GM21447 (cell line): Measurements from ENCODE around the gene RAB11A.

Source experiments
- ATAC-seq: cut with Tn5 transposase; IDR thresholded peaks from one replicate; pipeline ENCODE4 v1.9.1; 2021; ENCODE audit not compliant: unreplicated experiment

Gene RAB11A

GRCh38 chr15:65869126-65869953, at the start of gene RAB11A:
Gene RAB11A (plus strand): TSS chr15:65869491. CDS start chr15:65869586, 95 bp downstream.
- peak; percentile 86 for ATAC-seq

GRCh38 chr15:65819563-65819960, 49.7 kb upstream of the RAB11A start:
- no peak for ATAC-seq

GRCh38 chr15:65821070-65821469, 48.2 kb upstream of the RAB11A start:
- peak; percentile 40 for ATAC-seq

- ATAC-seq = no peak
Measured at GRCh38 chr15:65822316-65822715, 47.0 kb upstream of the RAB11A start.

- no peak for ATAC-seq
Measured at GRCh38 chr15:65824031-65824743, 45.1 kb upstream of the RAB11A start.

- ATAC-seq = no peak
Measured at GRCh38 chr15:65824941-65825544, 44.2 kb upstream of the RAB11A start.

GRCh38 chr15:65827065-65827464, 42.2 kb upstream of the RAB11A start:
- ATAC-seq = no peak

GRCh38 chr15:65828585-65828984, 40.7 kb upstream of the RAB11A start:
- no peak for ATAC-seq

GRCh38 chr15:65829130-65829764, 40.0 kb upstream of the RAB11A start:
- ATAC-seq = no peak

GRCh38 chr15:65832549-65833364, 36.5 kb upstream of the RAB11A start:
- ATAC-seq = peak; percentile 58

GRCh38 chr15:65833501-65834205, 35.6 kb upstream of the RAB11A start:
- ATAC-seq = no peak

GRCh38 chr15:65834603-65835282, 34.5 kb upstream of the RAB11A start:
- ATAC-seq = no peak

- no peak for ATAC-seq
Measured at GRCh38 chr15:65835447-65835846, 33.8 kb upstream of the RAB11A start.

GRCh38 chr15:65836665-65837064, 32.6 kb upstream of the RAB11A start:
- no peak for ATAC-seq

- ATAC-seq = no peak
Measured at GRCh38 chr15:65837301-65838294, 31.7 kb upstream of the RAB11A start.

- no peak for ATAC-seq
Measured at GRCh38 chr15:65839354-65839901, 29.9 kb upstream of the RAB11A start.

GRCh38 chr15:65839985-65840384, 29.3 kb upstream of the RAB11A start:
- no peak for ATAC-seq
